WI38 (cell line): ENCODE data around the gene OR1E1.
"Not testable (repeated sequence)": the region's sequence is repeated elsewhere in the genome, so short reads cannot be mapped to it uniquely, and the experiment has no call there.

Experiments
- H3K4me3 ChIP-seq: 2 replicates; pipeline ENCODE4 v1.5.1; 2011; ENCODE audit warnings: low read depth, mild to moderate bottlenecking, control low read depth, low read length
- CTCF ChIP-seq: IDR thresholded peaks from 2 replicates; pipeline ENCODE4 v1.5.1; 2012; ENCODE audit warnings: low read depth, mild to moderate bottlenecking, control low read depth, low read length

Gene OR1E1

GRCh38 chr17:3411070-3411469, 12.9 kb upstream of the OR1E1 start, which contains the start of gene OR3A3:
Gene OR3A3 (plus strand): TSS chr17:3411370.
- H3K4me3 ChIP-seq = no peak within 1 kb of the TSS
- no peak for TF ChIP-seq CTCF

GRCh38 chr17:3403856-3404255, 5.6 kb upstream of the OR1E1 start:
- not testable (repeated sequence) for H3K4me3 ChIP-seq

- TF ChIP-seq CTCF = no peak
- no peak overlapping the region for H3K4me3 ChIP-seq
These were observed 3.6 kb upstream of the OR1E1 start for GRCh38 chr17:3401786-3402185.

- no peak for TF ChIP-seq CTCF
- H3K4me3 ChIP-seq = no peak overlapping the region
These were observed 1.8 kb upstream of the OR1E1 start for GRCh38 chr17:3400055-3400454.

- H3K4me3 ChIP-seq = not testable (repeated sequence)
These were observed 409 bp downstream of the OR1E1 start for GRCh38 chr17:3397801-3398200.

GRCh38 chr17:3389791-3390190, 8.4 kb downstream of the OR1E1 start:
- H3K4me3 ChIP-seq = no peak overlapping the region
- no peak for TF ChIP-seq CTCF

- no peak within 1 kb of the TSS for H3K4me3 ChIP-seq
- no peak for TF ChIP-seq CTCF
These were observed 12.1 kb downstream of the OR1E1 start, which contains the start of gene OR3A2 for GRCh38 chr17:3385869-3386816. Gene OR3A2 (minus strand): TSS chr17:3386308.

- no peak for TF ChIP-seq CTCF
- H3K4me3 ChIP-seq = no peak overlapping the region
These were observed 16.3 kb downstream of the OR1E1 start for GRCh38 chr17:3381957-3382356.
